Naive thymus-derived CD4-positive, alpha-beta T cell (primary cell): ENCODE results near the gene WBP1L. TPM values are rescaled to one million over a fixed set of nuclear protein-coding genes. Genes with fewer than 3 reads are reported as not detected.

ENCODE experiments used
- ATAC-seq: fragments of 150-1000 bp; cut with Tn5 transposase; 2 replicates; pipeline ENCODE4 v1.10.0; 2021; ENCODE audit warnings: mild to moderate bottlenecking, moderate library complexity
- CTCF ChIA-PET: fragments of 350-600 bp; sonication (Branson Sonifier 250); formaldehyde crosslinking; loops from one replicate; lab custom pipeline; 2021; ENCODE audit warnings: antibody characterized with exemption; lab: Charles Lee
- POLR2A ChIA-PET: fragments of 350-600 bp; sonication (Branson Sonifier 250); formaldehyde crosslinking; loops from one replicate; lab custom pipeline; 2021; ENCODE audit warnings: antibody characterized with exemption, inconsistent platforms; lab: Charles Lee
- DNase-seq, 9 donors: peaks; one replicate each; pipeline versions ENCODE4 v3.0.0 to v3.0.0-alpha.2; 2020 to 2022; ENCODE audit warnings: mixed read lengths in 1 of 9
- H3K27ac ChIP-seq: one replicate; pipeline ENCODE4 v1.7.0; 2013; ENCODE audit warnings: mild to moderate bottlenecking, low read depth, low read length, moderate library complexity
- H3K27me3 ChIP-seq, 2 donors: one replicate each; pipeline ENCODE4 v1.7.0; 2013; ENCODE audit warnings: low read length in 2 of 2, mild to moderate bottlenecking in 2 of 2, moderate library complexity in 2 of 2; ENCODE audit not compliant: control insufficient read depth in 2 of 2, insufficient read depth in 2 of 2
- H3K36me3 ChIP-seq, 3 experiments: 1 replicate in 2 of 3; 2 replicates in 1 of 3; pipeline ENCODE4 v1.7.0; 2013; ENCODE audit warnings: low read length in 3 of 3, mild to moderate bottlenecking in 3 of 3, moderate library complexity in 1 of 3; ENCODE audit not compliant: insufficient read depth in 3 of 3, control insufficient read depth in 2 of 3
- H3K4me1 ChIP-seq, 2 donors: one replicate each; pipeline ENCODE4 v1.7.0; 2013; ENCODE audit warnings: low read length in 2 of 2, mild to moderate bottlenecking in 2 of 2, moderate library complexity in 1 of 2; ENCODE audit not compliant: control insufficient read depth in 2 of 2, insufficient read depth in 2 of 2
- H3K4me3 ChIP-seq: 2 replicates; pipeline ENCODE4 v1.7.0; 2013; ENCODE audit warnings: mild to moderate bottlenecking, low read length
- H3K9me3 ChIP-seq, 3 experiments: 1 replicate in 2 of 3; 2 replicates in 1 of 3; pipeline ENCODE4 v1.7.0; 2013; ENCODE audit warnings: low read length in 3 of 3; ENCODE audit not compliant: control insufficient read depth in 2 of 3
- H3K27ac Mint-ChIP-seq, 9 donors: one replicate each; pipeline ENCODE4 v1.8.0; 2020 to 2022; ENCODE audit warnings: mixed read lengths in 9 of 9, mild to moderate bottlenecking in 8 of 9, moderate library complexity in 5 of 9, inconsistent platforms in 2 of 9
- H3K27me3 Mint-ChIP-seq, 5 donors: one replicate each; pipeline ENCODE4 v1.8.0; 2021 to 2022; ENCODE audit warnings: mixed read lengths in 5 of 5, mild to moderate bottlenecking in 1 of 5
- H3K36me3 Mint-ChIP-seq, 5 donors: one replicate each; pipeline ENCODE4 v1.8.0; 2020 to 2022; ENCODE audit warnings: mixed read lengths in 5 of 5, mild to moderate bottlenecking in 3 of 5, inconsistent platforms in 1 of 5
- H3K4me1 Mint-ChIP-seq, 7 donors: one replicate each; pipeline ENCODE4 v1.8.0; 2020 to 2022; ENCODE audit warnings: mixed read lengths in 7 of 7, mild to moderate bottlenecking in 3 of 7, inconsistent platforms in 1 of 7
- H3K4me3 Mint-ChIP-seq, 10 donors: one replicate each; pipeline ENCODE4 v1.8.0; 2020 to 2022; ENCODE audit warnings: mild to moderate bottlenecking in 10 of 10, mixed read lengths in 10 of 10, moderate library complexity in 6 of 10, inconsistent platforms in 2 of 10
- H3K9me3 Mint-ChIP-seq, 11 donors: one replicate each; pipeline ENCODE4 v1.8.0; 2020 to 2022; ENCODE audit warnings: mixed read lengths in 11 of 11, mild to moderate bottlenecking in 4 of 11, inconsistent platforms in 1 of 11, moderate library complexity in 1 of 11
- intact Hi-C, 2 donors: fragments of 100-400 bp; cut with micrococcal nuclease; formaldehyde crosslinking; loops; one replicate each; pipeline ENCODE4 v1.15.1; 2023
- polyA plus RNA-seq, 2 donors: library from polyadenylated mRNA; unstranded; fragments of 300-500 nt; fragmentation: Illumina TruSeq; gene quantifications; one replicate each; pipeline ENCODE4 v1.2.3, GENCODE V29; 2021
- total RNA-seq, 6 experiments: library from RNA in 5 of 6; stranded (reverse) in 5 of 6; gene quantifications; 1 replicate in 5 of 6; 2 replicates in 1 of 6; pipeline ENCODE4 v1.2.3 and lab custom pipeline; 2021 to 2026

Gene WBP1L
- total and polyA plus RNA-seq, 7 experiments from 2014 or later: 19.4 to 37.9 (median 30.3) TPM

GRCh38 chr10:102702742-102703141, 41.0 kb upstream of the WBP1L start:
- DNase-seq (no peak), ATAC-seq (no peak)
- Histone ChIP-seq H3K4me3 (no peak overlapping the region), H3K27me3 (no peaks in the 10 kb centered on the region), H3K4me1 (no peaks in the 10 kb centered on the region), H3K9me3 (no peaks in the 10 kb centered on the region), H3K27ac (no peak overlapping the region), H3K36me3 (peaks cover 0 to 18% (median 0%) of the 10 kb centered on the region in 3 experiments)
- Mint-ChIP-seq H3K27me3 (no peaks in the 10 kb centered on the region), H3K4me1 (peaks cover 0 to 15% (median 9%) of the 10 kb centered on the region in 7 donors), H3K27ac (no peak overlapping the region), H3K4me3 (no peak overlapping the region), H3K36me3 (peaks cover 6 to 27% (median 22%) of the 10 kb centered on the region in 5 donors), H3K9me3 (no peaks in the 10 kb centered on the region)
- ChIA-PET CTCF (no interaction called here), POLR2A (no interaction called here)
- intact Hi-C loops: no loop called here

GRCh38 chr10:102704915-102705314, 38.8 kb upstream of the WBP1L start:
- intact Hi-C loops: no loop called here
- H3K4me3 ChIP-seq: no peak overlapping the region

GRCh38 chr10:102705531-102705930, 38.2 kb upstream of the WBP1L start:
- H3K36me3 ChIP-seq: peaks cover 0 to 4% (median 0%) of the 10 kb centered on the region in 3 experiments
- no peaks in the 10 kb centered on the region for H3K4me1 ChIP-seq
- POLR2A ChIA-PET: no interaction called here
- Mint-ChIP-seq H3K36me3 (peaks cover 4 to 11% (median 7%) of the 10 kb centered on the region in 5 donors), H3K27ac (peak overlapping the region in 1 of 9 donors; percentile 12), H3K4me3 (no peak overlapping the region), H3K9me3 (no peaks in the 10 kb centered on the region), H3K27me3 (no peaks in the 10 kb centered on the region), H3K4me1 (peaks cover 0 to 19% (median 11%) of the 10 kb centered on the region in 7 donors)
- H3K4me3 ChIP-seq: no peak overlapping the region
- CTCF ChIA-PET: no interaction called here
- no peaks in the 10 kb centered on the region for H3K27me3 ChIP-seq
- ATAC-seq (no peak), DNase-seq (no peak)
- H3K27ac ChIP-seq: no peak overlapping the region
- no peaks in the 10 kb centered on the region for H3K9me3 ChIP-seq
- intact Hi-C loops: no loop called here

More at GRCh38 chr10:102704915-102705314, 38.8 kb upstream of the WBP1L start:
- Mint-ChIP-seq H3K4me1 (peaks cover 0 to 19% (median 9%) of the 10 kb centered on the region in 7 donors), H3K4me3 (no peak overlapping the region), H3K9me3 (no peaks in the 10 kb centered on the region), H3K27me3 (no peaks in the 10 kb centered on the region), H3K36me3 (peaks cover 4 to 11% (median 7%) of the 10 kb centered on the region in 5 donors), H3K27ac (peak overlapping the region in 1 of 9 donors; percentile 12)
- peaks cover 0 to 4% (median 0%) of the 10 kb centered on the region in 3 experiments for H3K36me3 ChIP-seq
- ATAC-seq (no peak), DNase-seq (no peak)
- H3K9me3 ChIP-seq: no peaks in the 10 kb centered on the region
- H3K27ac ChIP-seq: no peak overlapping the region
- H3K4me1 ChIP-seq: no peaks in the 10 kb centered on the region
- ChIA-PET POLR2A (no interaction called here), CTCF (no interaction called here)
- H3K27me3 ChIP-seq: no peaks in the 10 kb centered on the region

GRCh38 chr10:102710609-102711008, 33.1 kb upstream of the WBP1L start:
- no peaks in the 10 kb centered on the region for H3K9me3 Mint-ChIP-seq
- POLR2A ChIA-PET: interaction anchor here (5.8 kb wide), 1 partner anchor 64 kb away, joined by 83 read pairs; the partner anchor contains the start of gene TRIM8
- no peak overlapping the region for H3K27ac Mint-ChIP-seq

GRCh38 chr10:102712089-102712488, 31.7 kb upstream of the WBP1L start:
- H3K27ac Mint-ChIP-seq: no peak overlapping the region
- Histone ChIP-seq H3K9me3 (no peaks in the 10 kb centered on the region), H3K4me3 (no peak overlapping the region), H3K27me3 (no peaks in the 10 kb centered on the region), H3K4me1 (peaks cover 4 to 18% of the 10 kb centered on the region in 2 donors), H3K36me3 (peaks cover 0 to 5% (median 0%) of the 10 kb centered on the region in 3 experiments), H3K27ac (no peak overlapping the region)
- peak overlapping the region in 1 of 10 donors; percentile 4 for H3K4me3 Mint-ChIP-seq
- ChIA-PET POLR2A (interaction anchor here (0.6 to 5.8 kb wide), 4 partner anchors 35 to 65 kb away, joined by 3 to 83 read pairs (median 5); partner anchors contain the start of gene TRIM8), CTCF (interaction anchor here (1.1 kb wide), 1 partner anchor 33 kb away, joined by 5 read pairs; no protein-coding TSS in a partner anchor)
- no peak for ATAC-seq
- H3K27me3 Mint-ChIP-seq: no peaks in the 10 kb centered on the region
- intact Hi-C loops: loop anchor here (5.0 to 10.0 kb wide), 6 partner anchors 317 to 647 kb away; partner anchors contain the start of genes HPS6 (in 1 of the 2), NFKB2 (in 1 of the 2), NOLC1 (in 1 of the 2) and NT5C2 (in 1 of the 2)
- H3K36me3 Mint-ChIP-seq: peaks cover 0 to 2% (median 0%) of the 10 kb centered on the region in 5 donors
- H3K9me3 Mint-ChIP-seq: no peaks in the 10 kb centered on the region
- no peak for DNase-seq
- peaks cover 24 to 42% (median 36%) of the 10 kb centered on the region in 7 donors for H3K4me1 Mint-ChIP-seq

More at GRCh38 chr10:102710609-102711008, 33.1 kb upstream of the WBP1L start:
- CTCF ChIA-PET: interaction anchor here (0.9 kb wide), 2 partner anchors 66 to 127 kb away, joined by 3 to 4 read pairs; no protein-coding TSS in a partner anchor
- ATAC-seq (no peak), DNase-seq (no peak)
- Histone ChIP-seq H3K4me3 (no peak overlapping the region), H3K27me3 (no peaks in the 10 kb centered on the region), H3K36me3 (peaks cover 0 to 5% (median 0%) of the 10 kb centered on the region in 3 experiments), H3K27ac (no peak overlapping the region), H3K9me3 (no peaks in the 10 kb centered on the region), H3K4me1 (peaks cover 4 to 16% of the 10 kb centered on the region in 2 donors)
- Mint-ChIP-seq H3K36me3 (peaks cover 0 to 1% (median 0%) of the 10 kb centered on the region in 5 donors), H3K27me3 (no peaks in the 10 kb centered on the region), H3K4me1 (peaks cover 18 to 35% (median 25%) of the 10 kb centered on the region in 7 donors), H3K4me3 (no peak overlapping the region)
- intact Hi-C loops: loop anchor here (5.0 to 10.0 kb wide), 6 partner anchors 316 to 646 kb away; partner anchors contain the start of genes HPS6 (in 1 of the 2), NFKB2 (in 1 of the 2), NOLC1 (in 1 of the 2) and NT5C2 (in 1 of the 2)

- ChIA-PET POLR2A (interaction anchor here (0.6 to 5.8 kb wide), 15 partner anchors 28 to 1223 kb away, joined by 3 to 83 read pairs (median 4); partner anchors contain the start of genes CNNM2, TRIM8 and WBP1L), CTCF (interaction anchor here (0.6 to 2.7 kb wide), 5 partner anchors 37 to 111 kb away, joined by 3 to 16 read pairs (median 4); partner anchors contain the start of gene TRIM8)
- intact Hi-C loops: loop anchor here (1.0 to 10.0 kb wide), 9 partner anchors 39 to 648 kb away; partner anchors contain the start of genes CNNM2 (in 1 of the 2), HPS6 (in 1 of the 2), NFKB2 (in 1 of the 2) and NOLC1 (in 1 of the 2)
- H3K4me1 Mint-ChIP-seq: peaks cover 24 to 45% (median 40%) of the 10 kb centered on the region in 7 donors
- no peak for DNase-seq
- Histone ChIP-seq H3K36me3 (peaks cover 0 to 5% (median 0%) of the 10 kb centered on the region in 3 experiments), H3K9me3 (no peaks in the 10 kb centered on the region), H3K4me3 (peak overlapping the region; percentile 98), H3K27me3 (no peaks in the 10 kb centered on the region), H3K4me1 (peaks cover 4 to 18% of the 10 kb centered on the region in 2 donors), H3K27ac (peak overlapping the region; percentile 92)
- H3K36me3 Mint-ChIP-seq: peaks cover 0 to 6% (median 2%) of the 10 kb centered on the region in 5 donors
- H3K27ac Mint-ChIP-seq: peak overlapping the region; percentile 66 to 94 (median 88)
- peak overlapping the region; percentile 86 to 98 (median 94) for H3K4me3 Mint-ChIP-seq
- no peak for ATAC-seq
- H3K9me3 Mint-ChIP-seq: no peaks in the 10 kb centered on the region
- no peaks in the 10 kb centered on the region for H3K27me3 Mint-ChIP-seq
These were observed 30.8 kb upstream of the WBP1L start for GRCh38 chr10:102712843-102713538.
